A549 treated with dexamethasone at 1 μM for 4 hours (cell line): ENCODE data around the gene OSCAR. TPM values are rescaled to one million over a fixed set of nuclear protein-coding genes. Genes with fewer than 3 reads are reported as not detected.

Experiments used
- total RNA-seq: library from RNA; stranded (reverse); fragments of 200-300 nt; extraction: Qiagen RNA extraction; gene quantifications from 5 replicates; pipeline ENCODE4 v1.2.3, GENCODE V29; 2022

OSCAR gene
- total RNA-seq = 0.15 to 0.33 TPM (median 0.27 TPM) in 5 replicates

GRCh38 chr19:54100561-54100960 is at the start of gene OSCAR:
Gene OSCAR, minus strand, starts transcription at chr19:54100803. Its CDS starts 11 bp downstream, at chr19:54100792.

GRCh38 chr19:54137699-54138488 is 37.3 kb upstream of the OSCAR start, which contains the start of gene CNOT3:
Gene CNOT3, plus strand, starts transcription at chr19:54137762. Its CDS starts 5,217 bp downstream, at chr19:54142979.

GRCh38 chr19:54115109-54116063 is 14.8 kb upstream of the OSCAR start, which contains the start of the genes PRPF31 and TFPT:
Gene PRPF31, plus strand, starts transcription at chr19:54115754. Its CDS starts 2,525 bp downstream, at chr19:54118279.
Gene TFPT, minus strand, starts transcription at chr19:54115657. Its CDS starts 388 bp downstream, at chr19:54115269.

GRCh38 chr19:54102421-54103169 is 2.0 kb upstream of the OSCAR start, which contains the start of gene NDUFA3:
Gene NDUFA3, plus strand, starts transcription at chr19:54102855. Its CDS starts 24 bp downstream, at chr19:54102879.

GRCh38 chr19:54081032-54081431 is 19.6 kb downstream of the OSCAR start, which contains the start of gene TARM1:
Gene TARM1, minus strand, starts transcription at chr19:54081365. Its CDS starts 25 bp downstream, at chr19:54081340.

GRCh38 chr19:54063350-54064116 is 37.1 kb downstream of the OSCAR start, which contains the start of gene VSTM1:
Gene VSTM1, minus strand, starts transcription at chr19:54063897. Its CDS starts 120 bp downstream, at chr19:54063777.

Other genes with a start within 250 kb of the OSCAR start
- gene MYADM, start 232.9 kb downstream of the OSCAR start, total RNA-seq = 180 to 380 TPM (median 349 TPM) in 5 replicates
- 4.1 to 7.3 TPM (median 6.1 TPM) in 5 replicates for gene PRKCG, start 218.6 kb downstream of the OSCAR start, total RNA-seq
- 5.8 to 9.2 TPM (median 8.3 TPM) in 5 replicates for gene CACNG7, start 191.5 kb downstream of the OSCAR start, total RNA-seq
- gene CACNG8, start 137.9 kb downstream of the OSCAR start, total RNA-seq = 0.61 to 1.2 TPM (median 0.79 TPM) in 5 replicates
- 7.8 to 12.8 TPM (median 11.2 TPM) in 5 replicates for gene CACNG6, start 109.2 kb downstream of the OSCAR start, total RNA-seq
- gene VSTM1, start 36.9 kb downstream of the OSCAR start, total RNA-seq = 0.23 to 0.79 TPM (median 0.54 TPM) in 5 replicates
- not detected in 5 replicates for gene TARM1, start 19.4 kb downstream of the OSCAR start, total RNA-seq
- gene NDUFA3, start 2.1 kb upstream of the OSCAR start, total RNA-seq = 219 to 268 TPM (median 245 TPM) in 5 replicates
- gene TFPT, start 14.9 kb upstream of the OSCAR start, total RNA-seq = 20.8 to 24.6 TPM (median 21.4 TPM) in 5 replicates
- 108 to 130 TPM (median 123 TPM) in 5 replicates for gene PRPF31, start 15.0 kb upstream of the OSCAR start, total RNA-seq
- gene CNOT3, start 37.0 kb upstream of the OSCAR start, total RNA-seq = 44.6 to 68.1 TPM (median 61.7 TPM) in 5 replicates
- 7.5 to 8.8 TPM (median 7.8 TPM) in 5 replicates for gene LENG1, start 58.9 kb upstream of the OSCAR start, total RNA-seq
- 0.52 to 1.0 TPM (median 0.94 TPM) in 5 replicates for gene TMC4, start 72.4 kb upstream of the OSCAR start, total RNA-seq
- gene MBOAT7, start 88.8 kb upstream of the OSCAR start, total RNA-seq = 97.0 to 169 TPM (median 161 TPM) in 5 replicates
- gene TSEN34, start 90.5 kb upstream of the OSCAR start, total RNA-seq = 77.5 to 116 TPM (median 107 TPM) in 5 replicates
- 1,857 to 2,770 TPM (median 1,973 TPM) in 5 replicates for gene RPS9, start 100.1 kb upstream of the OSCAR start, total RNA-seq
- 0.07 to 0.39 TPM (median 0.30 TPM) in 5 replicates for gene LILRB3, start 122.2 kb upstream of the OSCAR start, total RNA-seq
- gene LILRA6, start 142.0 kb upstream of the OSCAR start, total RNA-seq = 0.06 to 0.08 TPM in 2 of 5 replicates, not detected in the others
- 0.02 to 0.08 TPM (median 0.04 TPM) in 4 of 5 replicates, not detected in the other for gene LILRB5, start 156.5 kb upstream of the OSCAR start, total RNA-seq
- gene LILRB2, start 180.3 kb upstream of the OSCAR start, total RNA-seq = 0.06 to 0.15 TPM (median 0.08 TPM) in 5 replicates
- 0.13 TPM in 1 of 5 replicates, not detected in the others for gene LILRA5, start 212.4 kb upstream of the OSCAR start, total RNA-seq
- gene LILRA4, start 238.4 kb upstream of the OSCAR start, total RNA-seq = 0.09 TPM in 1 of 5 replicates, not detected in the others